HEK293 (cell line): ENCODE measurements around the gene KRT39.

Experiments
- CTCF ChIA-PET: fragments of 350-600 bp; formaldehyde crosslinking; extraction: SDS; loops from one replicate; lab custom pipeline; 2021; ENCODE audit warnings: antibody characterized with exemption; lab: Yijun Ruan, JAX
- POLR2A ChIA-PET: fragments of 300-600 bp; formaldehyde crosslinking; extraction: SDS; loops from one replicate; lab custom pipeline; 2020; ENCODE audit warnings: antibody characterized with exemption, inconsistent platforms; lab: Yijun Ruan, JAX
- H3K27ac ChIP-seq: fragments of 200-500 bp; sonication (Bioruptor generic); 2 replicates; pipeline ENCODE4 v1.5.1; 2014; ENCODE audit warnings: low read depth, low read length, control low read depth, inconsistent platforms; ENCODE audit errors: extremely low read depth
- H3K36me3 ChIP-seq, 2 experiments: fragments of 200-500 bp in 1 of 2; sonication (Bioruptor generic) in 1 of 2; 1 replicate in 1 of 2; 2 replicates in 1 of 2; pipeline ENCODE4 v1.5.1; 2014 to 2017; ENCODE audit warnings: inconsistent platforms in 2 of 2, low read length in 2 of 2; ENCODE audit not compliant: control insufficient read depth in 2 of 2, insufficient read depth in 1 of 2
- H3K4me1 ChIP-seq: fragments of 200-500 bp; sonication (Bioruptor generic); 2 replicates; pipeline ENCODE4 v1.5.1; 2014; ENCODE audit warnings: mild to moderate bottlenecking, low read length, inconsistent platforms; ENCODE audit not compliant: control insufficient read depth, insufficient read depth
- H3K4me3 ChIP-seq: 2 replicates; pipeline ENCODE4 v1.5.1; 2011; ENCODE audit warnings: low read depth, mild to moderate bottlenecking, control low read depth, low read length, moderate library complexity
- H3K9me3 ChIP-seq: fragments of 200-500 bp; sonication (Bioruptor generic); 2 replicates; pipeline ENCODE4 v1.5.1; 2014; ENCODE audit warnings: low read depth, low read length, inconsistent platforms; ENCODE audit not compliant: control insufficient read depth, insufficient read depth
- EGR2 ChIP-seq: fragments of 450-650 bp; formaldehyde crosslinking; IDR thresholded peaks from 2 replicates; pipeline ENCODE4 v1.5.1; 2016; ENCODE audit warnings: low read depth, missing biosample characterization, missing genetic modification characterization
- ELK4 ChIP-seq: IDR thresholded peaks from 2 replicates; pipeline ENCODE4 v1.6.1; 2011; ENCODE audit warnings: mild to moderate bottlenecking, low read depth, low read length, borderline replicate concordance
- GLIS2 ChIP-seq: fragments of 450-650 bp; formaldehyde crosslinking; IDR thresholded peaks from 2 replicates; pipeline ENCODE4 v1.5.1; 2016; ENCODE audit warnings: missing biosample characterization, missing genetic modification characterization
- HOXD13 ChIP-seq: sonication (generic); formaldehyde crosslinking; IDR thresholded peaks from 2 replicates; pipeline ENCODE4 v1.8.0; 2022; ENCODE audit warnings: missing genetic modification reagents, borderline replicate concordance
- IKZF3 ChIP-seq: fragments of 450-650 bp; IDR thresholded peaks from 2 replicates; pipeline ENCODE4 v1.5.0; 2018; ENCODE audit warnings: missing biosample characterization, mild to moderate bottlenecking, missing genetic modification characterization, moderate library complexity
- REPIN1 ChIP-seq: fragments of 450-650 bp; formaldehyde crosslinking; IDR thresholded peaks from 2 replicates; pipeline ENCODE4 v1.5.1; 2017; ENCODE audit warnings: missing biosample characterization, missing genetic modification characterization, low read depth
- SCRT2 ChIP-seq: fragments of 450-650 bp; formaldehyde crosslinking; IDR thresholded peaks from 2 replicates; pipeline ENCODE4 v1.5.1; 2016; ENCODE audit warnings: missing biosample characterization, missing genetic modification characterization
- YY2 ChIP-seq: fragments of 450-650 bp; formaldehyde crosslinking; IDR thresholded peaks from 2 replicates; pipeline ENCODE4 v1.5.1; 2016; ENCODE audit warnings: missing biosample characterization, missing genetic modification characterization
- ZNF174 ChIP-seq: fragments of 450-650 bp; formaldehyde crosslinking; IDR thresholded peaks from 2 replicates; pipeline ENCODE4 v1.5.0; 2017; ENCODE audit warnings: missing biosample characterization, mild to moderate bottlenecking, missing genetic modification characterization
- ZNF175 ChIP-seq: fragments of 450-650 bp; formaldehyde crosslinking; IDR thresholded peaks from 2 replicates; pipeline ENCODE4 v1.5.1; 2016; ENCODE audit warnings: missing biosample characterization, missing genetic modification characterization
- ZNF221 ChIP-seq: fragments of 450-650 bp; formaldehyde crosslinking; IDR thresholded peaks from 2 replicates; pipeline ENCODE4 v1.5.1; 2017; ENCODE audit warnings: missing biosample characterization, missing genetic modification characterization, borderline replicate concordance
- ZNF292 ChIP-seq: fragments of 450-650 bp; formaldehyde crosslinking; IDR thresholded peaks from 2 replicates; pipeline ENCODE4 v1.5.1; 2016; ENCODE audit warnings: low read depth, missing biosample characterization, missing genetic modification characterization, borderline replicate concordance
- ZNF302 ChIP-seq: fragments of 450-650 bp; formaldehyde crosslinking; IDR thresholded peaks from 2 replicates; pipeline ENCODE4 v1.5.1; 2016; ENCODE audit warnings: missing biosample characterization, missing genetic modification characterization, low read depth
- ZNF423 ChIP-seq: fragments of 450-650 bp; formaldehyde crosslinking; IDR thresholded peaks from 2 replicates; pipeline ENCODE4 v1.5.1; 2016; ENCODE audit warnings: missing biosample characterization, missing genetic modification characterization
- ZNF48 ChIP-seq: fragments of 450-650 bp; formaldehyde crosslinking; IDR thresholded peaks from 2 replicates; pipeline ENCODE4 v1.5.1; 2016; ENCODE audit warnings: missing biosample characterization, missing genetic modification characterization
- ZNF488 ChIP-seq: fragments of 450-650 bp; formaldehyde crosslinking; IDR thresholded peaks from 2 replicates; pipeline ENCODE4 v1.5.1; 2016; ENCODE audit warnings: missing biosample characterization, missing genetic modification characterization
- ZNF501 ChIP-seq: fragments of 450-650 bp; formaldehyde crosslinking; IDR thresholded peaks from 2 replicates; pipeline ENCODE4 v1.5.1; 2016; ENCODE audit warnings: missing biosample characterization, missing genetic modification characterization
- ZNF514 ChIP-seq: fragments of 450-650 bp; formaldehyde crosslinking; IDR thresholded peaks from 2 replicates; pipeline ENCODE4 v1.5.1; 2016; ENCODE audit warnings: missing biosample characterization, missing genetic modification characterization
- ZNF596 ChIP-seq: fragments of 450-650 bp; IDR thresholded peaks from 2 replicates; pipeline ENCODE4 v1.5.0; 2018; ENCODE audit warnings: missing biosample characterization, mild to moderate bottlenecking, missing genetic modification characterization, moderate library complexity
- ZNF600 ChIP-seq: fragments of 450-650 bp; formaldehyde crosslinking; IDR thresholded peaks from 2 replicates; pipeline ENCODE4 v1.5.1; 2016; ENCODE audit warnings: missing biosample characterization, missing genetic modification characterization
- ZNF658 ChIP-seq: fragments of 450-650 bp; formaldehyde crosslinking; IDR thresholded peaks from 2 replicates; pipeline ENCODE4; 2016; ENCODE audit warnings: missing biosample characterization, missing genetic modification characterization
- ZNF701 ChIP-seq: fragments of 450-650 bp; formaldehyde crosslinking; IDR thresholded peaks from 2 replicates; pipeline ENCODE4 v1.5.1; 2016; ENCODE audit warnings: missing biosample characterization, missing genetic modification characterization
- TF ChIP-seq, protein P1 (sequence below): fragments of 450-650 bp; IDR thresholded peaks from 2 replicates; pipeline ENCODE4 v1.5.1; 2018; ENCODE audit warnings: missing biosample characterization, mild to moderate bottlenecking, missing genetic modification characterization
- TF ChIP-seq, protein P2 (sequence below): fragments of 450-650 bp; formaldehyde crosslinking; IDR thresholded peaks from 2 replicates; pipeline ENCODE4 v1.5.1; 2016; ENCODE audit warnings: missing biosample characterization, missing genetic modification characterization
- TF ChIP-seq, protein P3 (sequence below): fragments of 450-650 bp; formaldehyde crosslinking; IDR thresholded peaks from 2 replicates; pipeline ENCODE4 v1.5.1; 2016; ENCODE audit warnings: missing biosample characterization, missing genetic modification characterization, low read depth

KRT39 gene

DNA sequence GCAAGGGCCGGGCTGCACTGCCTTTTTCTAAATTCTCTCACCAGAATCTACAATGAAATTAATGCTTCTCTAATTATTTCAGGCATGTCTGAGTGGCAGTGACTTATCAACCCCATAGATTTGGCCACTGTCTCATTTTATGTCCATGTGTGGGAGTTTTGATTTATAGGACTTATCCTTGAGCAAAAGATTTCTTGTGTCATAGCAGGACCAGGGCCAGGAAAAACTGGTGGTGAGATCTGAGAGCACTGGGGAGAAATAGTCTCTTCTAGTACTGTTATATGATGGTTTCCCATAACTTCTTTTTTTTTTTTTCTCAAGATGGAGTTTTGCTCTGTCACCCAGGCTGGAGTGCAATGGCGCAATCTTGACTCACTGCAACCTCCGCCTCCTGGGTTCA lies 27.8 kb downstream of the KRT39 start:
- H3K4me1 ChIP-seq = no peaks in the 10 kb centered on the region
- TF ChIP-seq ZNF423 (no peak), SCRT2 (tag by site-specific recombination) (no peak), ZNF658 (tag by site-specific recombination) (no peak), ZNF292 (tag by site-specific recombination) (no peak), YY2 (tag by site-specific recombination) (no peak), IKZF3 (no peak), EGR2 (tag by site-specific recombination) (no peak), ELK4 (no peak), ZNF302 (tag by site-specific recombination) (no peak), ZNF175 (no peak), ZNF701 (tag by site-specific recombination) (no peak), GLIS2 (no peak)
- no peaks in the 10 kb centered on the region for H3K9me3 ChIP-seq
- H3K4me3 ChIP-seq = no peak overlapping the region
- ChIA-PET POLR2A (no interaction called here), CTCF (interaction anchor here (0.7 kb wide), 1 partner anchor 467 kb away, joined by 3 read pairs; no protein-coding TSS in a partner anchor)
- H3K36me3 ChIP-seq = no peaks in the 10 kb centered on the region
- no peak overlapping the region for H3K27ac ChIP-seq

DNA sequence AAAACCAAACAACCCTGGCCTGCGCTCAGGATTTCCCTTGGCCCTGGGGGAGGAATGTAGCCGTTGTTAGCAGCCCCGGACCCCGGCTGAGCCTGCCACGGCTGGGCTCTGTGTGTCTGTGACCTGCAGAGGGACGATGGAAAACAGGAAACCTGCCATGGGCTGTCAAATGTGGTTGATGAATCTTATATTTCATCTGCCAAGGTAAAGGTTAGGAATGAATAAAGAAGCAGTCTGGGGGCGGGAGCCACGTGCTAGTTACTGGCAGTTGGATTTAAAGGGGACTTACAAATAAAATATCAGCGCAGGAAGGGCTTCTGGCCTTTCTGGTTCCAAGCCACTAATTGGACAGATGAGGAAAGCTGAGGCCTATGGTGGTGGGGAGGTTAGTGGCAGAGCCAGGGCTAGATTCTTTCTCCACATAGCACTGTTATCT lies 29.3 kb downstream of the KRT39 start, which contains the start of gene KRT23:
Gene KRT23, minus strand, starts transcription at position 263 of the 436 bp plus-strand sequence. CDS start 1,043 bp downstream, outside the sequence.
- H3K36me3 ChIP-seq = no peaks in the 10 kb centered on the region
- H3K4me3 ChIP-seq = no peak within 1 kb of the TSS
- POLR2A ChIA-PET = no interaction called here
- H3K27ac ChIP-seq = no peak within 1 kb of the TSS
- no peaks in the 10 kb centered on the region for H3K9me3 ChIP-seq
- CTCF ChIA-PET = interaction anchor here (0.6 to 0.7 kb wide), 2 partner anchors 725 to 972 kb away, joined by 3 to 4 read pairs; no protein-coding TSS in a partner anchor
- no peaks in the 10 kb centered on the region for H3K4me1 ChIP-seq
- TF ChIP-seq REPIN1 (no peak), ZNF596 (tag by site-specific recombination) (no peak), ZNF600 (no peak), GLIS2 (no peak), ZNF48 (tag by site-specific recombination) (no peak), ZNF221 (tag by site-specific recombination) (no peak), ZNF501 (tag by site-specific recombination) (no peak), HOXD13 (CRISPR knock-in tag) (no peak), ZNF174 (tag by site-specific recombination) (no peak), ZNF514 (tag by site-specific recombination) (no peak), ZNF488 (tag by site-specific recombination) (no peak)
- TF ChIP-seq, protein P1, sequence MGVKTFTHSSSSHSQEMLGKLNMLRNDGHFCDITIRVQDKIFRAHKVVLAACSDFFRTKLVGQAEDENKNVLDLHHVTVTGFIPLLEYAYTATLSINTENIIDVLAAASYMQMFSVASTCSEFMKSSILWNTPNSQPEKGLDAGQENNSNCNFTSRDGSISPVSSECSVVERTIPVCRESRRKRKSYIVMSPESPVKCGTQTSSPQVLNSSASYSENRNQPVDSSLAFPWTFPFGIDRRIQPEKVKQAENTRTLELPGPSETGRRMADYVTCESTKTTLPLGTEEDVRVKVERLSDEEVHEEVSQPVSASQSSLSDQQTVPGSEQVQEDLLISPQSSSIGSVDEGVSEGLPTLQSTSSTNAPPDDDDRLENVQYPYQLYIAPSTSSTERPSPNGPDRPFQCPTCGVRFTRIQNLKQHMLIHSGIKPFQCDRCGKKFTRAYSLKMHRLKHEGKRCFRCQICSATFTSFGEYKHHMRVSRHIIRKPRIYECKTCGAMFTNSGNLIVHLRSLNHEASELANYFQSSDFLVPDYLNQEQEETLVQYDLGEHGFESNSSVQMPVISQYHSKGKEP = no peak
- TF ChIP-seq, protein P2, sequence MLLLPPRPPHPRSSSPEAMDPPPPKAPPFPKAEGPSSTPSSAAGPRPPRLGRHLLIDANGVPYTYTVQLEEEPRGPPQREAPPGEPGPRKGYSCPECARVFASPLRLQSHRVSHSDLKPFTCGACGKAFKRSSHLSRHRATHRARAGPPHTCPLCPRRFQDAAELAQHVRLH (tag by site-specific recombination) = no peak
- TF ChIP-seq, protein P3, sequence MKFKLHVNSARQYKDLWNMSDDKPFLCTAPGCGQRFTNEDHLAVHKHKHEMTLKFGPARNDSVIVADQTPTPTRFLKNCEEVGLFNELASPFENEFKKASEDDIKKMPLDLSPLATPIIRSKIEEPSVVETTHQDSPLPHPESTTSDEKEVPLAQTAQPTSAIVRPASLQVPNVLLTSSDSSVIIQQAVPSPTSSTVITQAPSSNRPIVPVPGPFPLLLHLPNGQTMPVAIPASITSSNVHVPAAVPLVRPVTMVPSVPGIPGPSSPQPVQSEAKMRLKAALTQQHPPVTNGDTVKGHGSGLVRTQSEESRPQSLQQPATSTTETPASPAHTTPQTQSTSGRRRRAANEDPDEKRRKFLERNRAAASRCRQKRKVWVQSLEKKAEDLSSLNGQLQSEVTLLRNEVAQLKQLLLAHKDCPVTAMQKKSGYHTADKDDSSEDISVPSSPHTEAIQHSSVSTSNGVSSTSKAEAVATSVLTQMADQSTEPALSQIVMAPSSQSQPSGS (tag by site-specific recombination) = no peak
